IMR-90 (cell line): ENCODE measurements around the gene HLA-C. TPM values are rescaled to one million over a fixed set of nuclear protein-coding genes. Genes with fewer than 3 reads are reported as not detected.

ENCODE experiments used
- ATAC-seq: fragments of 200-7000 bp; cut with Tn5 transposase; 2 replicates; pipeline ENCODE4 v1.9.1; 2020; ENCODE audit warnings: low read depth, mild to moderate bottlenecking, moderate library complexity
- BruUV-seq: library from RNA; stranded (reverse); fragments of 400-500 nt; replicated peaks from 2 replicates; lab custom pipeline; 2021; lab: Mats Ljungman, UMichigan
- CTCF ChIA-PET: fragments of 300-600 bp; formaldehyde crosslinking; extraction: SDS; loops from one replicate; lab custom pipeline; 2021; ENCODE audit warnings: antibody characterized with exemption; lab: Yijun Ruan, JAX
- POLR2A ChIA-PET: fragments of 300-600 bp; sonication (Branson Sonifier 250); formaldehyde crosslinking; loops from one replicate; lab custom pipeline; 2022; ENCODE audit warnings: antibody characterized with exemption; ENCODE audit not compliant: unreplicated experiment; lab: Charles Lee
- DNase-seq: peaks from one replicate; pipeline ENCODE4 v3.0.0; 2013
- H2AFZ ChIP-seq: replicated peaks from 2 replicates; pipeline ENCODE3; 2013; ENCODE audit warnings: low read length, mild to moderate bottlenecking; ENCODE audit not compliant: poor library complexity
- H2AK5ac ChIP-seq: 2 replicates; pipeline ENCODE4 v1.6.1; 2013; ENCODE audit warnings: low read depth, low read length, inconsistent platforms
- H2AK9ac ChIP-seq: replicated peaks from 2 replicates; pipeline ENCODE3; 2013; ENCODE audit warnings: mild to moderate bottlenecking, low read depth, low read length, moderate library complexity; ENCODE audit not compliant: poor library complexity
- H2BK120ac ChIP-seq: 2 replicates; pipeline ENCODE4 v1.6.1; 2013; ENCODE audit warnings: low read depth, low read length, inconsistent platforms
- H2BK15ac ChIP-seq: 3 replicates; pipeline ENCODE4 v1.6.1; 2013; ENCODE audit warnings: low read depth, low read length, inconsistent platforms
- H2BK20ac ChIP-seq: 2 replicates; pipeline ENCODE4 v1.6.1; 2013; ENCODE audit warnings: low read depth, mild to moderate bottlenecking, inconsistent platforms, low read length, moderate library complexity
- H2BK5ac ChIP-seq: 2 replicates; pipeline ENCODE4 v1.6.1; 2013; ENCODE audit warnings: mild to moderate bottlenecking, low read depth, low read length, inconsistent platforms; ENCODE audit not compliant: poor library complexity, severe bottlenecking
- H3K14ac ChIP-seq: replicated peaks from 2 replicates; pipeline ENCODE4 v1.6.1; 2013; ENCODE audit warnings: low read depth, low read length, inconsistent platforms
- H3K18ac ChIP-seq: 2 replicates; pipeline ENCODE4 v1.6.1; 2013; ENCODE audit warnings: low read depth, low read length, control low read depth
- H3K23ac ChIP-seq: 2 replicates; pipeline ENCODE4 v1.6.1; 2013; ENCODE audit warnings: low read depth, low read length, inconsistent platforms
- H3K27ac ChIP-seq: 2 replicates; pipeline ENCODE4 v1.5.1; 2013; ENCODE audit warnings: mild to moderate bottlenecking, control low read depth, low read length; ENCODE audit not compliant: insufficient read depth
- H3K27me3 ChIP-seq: 2 replicates; pipeline ENCODE4 v1.6.1; 2013; ENCODE audit warnings: low read length; ENCODE audit not compliant: control insufficient read depth, insufficient read depth
- H3K36me3 ChIP-seq: 2 replicates; pipeline ENCODE4 v1.6.1; 2013; ENCODE audit warnings: low read length, mixed read lengths; ENCODE audit not compliant: control insufficient read depth, insufficient read depth
- H3K4ac ChIP-seq: 2 replicates; pipeline ENCODE4 v1.6.1; 2013; ENCODE audit warnings: low read depth, low read length, inconsistent platforms
- H3K4me1 ChIP-seq: 2 replicates; pipeline ENCODE4 v1.6.1; 2013; ENCODE audit warnings: low read length, mixed read lengths; ENCODE audit not compliant: control insufficient read depth, insufficient read depth
- H3K4me2 ChIP-seq: 2 replicates; pipeline ENCODE4 v1.6.1; 2013; ENCODE audit warnings: low read depth, mild to moderate bottlenecking, control low read depth, low read length, moderate library complexity
- H3K4me3 ChIP-seq: 2 replicates; pipeline ENCODE4 v1.5.1; 2013; ENCODE audit warnings: low read depth, mild to moderate bottlenecking, control low read depth, low read length, moderate library complexity; ENCODE audit not compliant: insufficient read depth
- H3K56ac ChIP-seq: 2 replicates; pipeline ENCODE4 v1.6.1; 2013; ENCODE audit warnings: low read length, inconsistent platforms; ENCODE audit not compliant: insufficient read depth; ENCODE audit errors: extremely low read depth
- H3K79me1 ChIP-seq, 2 experiments: 2 replicates each; pipeline ENCODE4 v1.6.1; 2013; ENCODE audit warnings: low read length in 2 of 2, inconsistent platforms in 1 of 2, low read depth in 1 of 2
- H3K9ac ChIP-seq: 2 replicates; pipeline ENCODE4 v1.6.1; 2013; ENCODE audit warnings: low read depth, low read length, control low read depth
- H3K9me1 ChIP-seq: 2 replicates; pipeline ENCODE4 v1.6.1; 2013; ENCODE audit warnings: low read length, inconsistent platforms; ENCODE audit not compliant: insufficient read depth
- H3K9me3 ChIP-seq: 2 replicates; pipeline ENCODE4 v1.6.1; 2013; ENCODE audit warnings: low read length; ENCODE audit not compliant: control insufficient read depth, insufficient read depth
- H4K20me1 ChIP-seq: 2 replicates; pipeline ENCODE4 v1.6.1; 2013; ENCODE audit warnings: low read length, inconsistent platforms; ENCODE audit not compliant: insufficient read depth
- H4K5ac ChIP-seq: 2 replicates; pipeline ENCODE4 v1.6.1; 2013; ENCODE audit warnings: mild to moderate bottlenecking, low read depth, low read length, control low read depth
- H4K8ac ChIP-seq, 2 experiments: 2 replicates each; pipeline ENCODE4 v1.6.1; 2013; ENCODE audit warnings: low read depth in 2 of 2, low read length in 2 of 2, control low read depth in 1 of 2, inconsistent platforms in 1 of 2
- H4K91ac ChIP-seq: 2 replicates; pipeline ENCODE4 v1.6.1; 2013; ENCODE audit warnings: low read depth, low read length, inconsistent platforms; ENCODE audit not compliant: insufficient read depth
- CHD1 ChIP-seq: IDR thresholded peaks from 2 replicates; pipeline ENCODE4 v1.6.1; 2012; ENCODE audit warnings: low read depth, low read length, improper control_type of control experiment
- FOS ChIP-seq: fragments of 150-350 bp; IDR thresholded peaks from 2 replicates; pipeline ENCODE4 v1.6.1; 2016; ENCODE audit warnings: low read depth, low read length
- RCOR1 ChIP-seq: IDR thresholded peaks from 2 replicates; pipeline ENCODE4 v1.6.1; 2012; ENCODE audit warnings: mild to moderate bottlenecking, low read length, improper control_type of control experiment; ENCODE audit not compliant: insufficient replicate concordance
- SMC3 ChIP-seq: fragments of 150-350 bp; IDR thresholded peaks from 2 replicates; pipeline ENCODE4 v1.6.1; 2016; ENCODE audit warnings: low read depth, mild to moderate bottlenecking, antibody characterized with exemption, low read length, moderate library complexity
- WGBS, 2 experiments: methylation state at CpG; one replicate each; pipeline versions ENCODE4 v1.1.5 to v1.1.7; 2013; ENCODE audit warnings: missing lambda C conversion rate in 2 of 2; ENCODE audit not compliant: insufficient read length in 1 of 2; ENCODE audit errors: extremely low coverage in 2 of 2; 5-methylcytosine and 5-hydroxymethylcytosine counted together
- dilution Hi-C: fragments of 300-500 bp; cut with HindIII; formaldehyde crosslinking; loops from one replicate; pipeline ENCODE4 v1.14.3; 2018; ENCODE audit warnings: low sequenced_read_pairs; ENCODE audit not compliant: unreplicated experiment
- in situ Hi-C: fragments of 300-500 bp; cut with MboI; formaldehyde crosslinking; loops from 3 replicates; pipeline ENCODE4 v1.14.3; 2019; ENCODE audit warnings: low sequenced_read_pairs, inconsistent platforms, mixed read lengths
- intact Hi-C: fragments of 100-400 bp; cut with micrococcal nuclease; formaldehyde crosslinking; loops from 2 replicates; pipeline ENCODE4 v1.10.0; 2022
- polyA plus RNA-seq, 3 experiments: library from polyadenylated mRNA; depleted of rRNA; stranded (reverse); fragments of >200 nt; gene quantifications; 2 replicates each; pipeline ENCODE4 v1.2.3, GENCODE V29; 2012; ENCODE audit warnings: low replicate concordance in 1 of 3
- total RNA-seq: library from RNA; depleted of rRNA; stranded (reverse); fragments of >200 nt; gene quantifications from 2 replicates; pipeline ENCODE4 v1.2.3, GENCODE V29; 2012

Gene HLA-C
- total and polyA plus RNA-seq, 2 of the 4 experiments (the other 2 are of a cell fraction), result 8.8 to 87.3 TPM

DNA sequence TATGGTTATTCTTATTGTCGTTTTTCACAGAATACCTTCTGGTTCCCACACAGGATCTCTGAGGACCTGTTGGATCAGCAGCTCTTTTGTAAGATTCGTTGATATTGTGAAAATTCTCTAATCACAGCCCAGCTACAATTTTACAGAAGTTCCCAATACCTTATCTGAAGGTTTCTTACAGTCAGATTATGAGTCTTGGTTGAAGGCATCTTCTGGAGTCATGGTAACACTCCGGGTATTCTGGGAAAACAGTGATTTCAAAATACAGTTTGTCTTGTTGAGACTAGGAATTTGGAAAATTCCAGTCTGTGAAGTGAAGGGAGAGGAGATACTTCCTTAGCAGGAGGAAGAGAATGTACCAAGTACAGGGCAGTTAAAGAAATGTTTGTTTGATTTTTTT, 22.2 kb upstream of the HLA-C start:
- Histone ChIP-seq H3K79me1 (no peaks in the 10 kb centered on the region), H2AFZ (no peak overlapping the region), H4K91ac (no peak overlapping the region), H3K18ac (no peak overlapping the region), H3K4me3 (no peak overlapping the region), H3K4ac (no peak overlapping the region), H4K8ac (no peak overlapping the region), H3K4me1 (no peaks in the 10 kb centered on the region), H3K9ac (no peak overlapping the region), H3K9me3 (no peaks in the 10 kb centered on the region), H4K5ac (no peak overlapping the region), H3K36me3 (no peaks in the 10 kb centered on the region), H2BK120ac (no peak overlapping the region), H2AK5ac (no peak overlapping the region), H2AK9ac (no peak overlapping the region), H2BK20ac (no peak overlapping the region), H3K23ac (no peak overlapping the region), H3K9me1 (no peaks in the 10 kb centered on the region), H3K56ac (no peak overlapping the region), H2BK15ac (no peak overlapping the region), H3K4me2 (no peak overlapping the region), H3K27ac (no peak overlapping the region), H3K14ac (no peak overlapping the region), H2BK5ac (no peak overlapping the region), H4K20me1 (no peaks in the 10 kb centered on the region), H3K27me3 (peaks cover 4% of the 10 kb centered on the region)
- dilution Hi-C loops (no loop called here), intact Hi-C loops (no loop called here), in situ Hi-C loops (no loop called here)
- DNase-seq (no peak), ATAC-seq (no peak)
- TF ChIP-seq RCOR1 (no peak), CHD1 (no peak), SMC3 (no peak), FOS (no peak)
- BruUV-seq, result no TSS peak
- ChIA-PET POLR2A (interaction anchor here (0.5 kb wide), 1 partner anchor 164 kb away, joined by 3 read pairs; no protein-coding TSS in a partner anchor), CTCF (no interaction called here)
- no CpG with 5 or more reads among the region's 3 CpGs for WGBS, 2 experiments
